Astrocyte (in vitro differentiated cells and primary cell): Measurements from ENCODE around the gene HOXB4.

Source experiments
- EZH2 ChIP-seq: IDR thresholded peaks from 2 replicates; pipeline ENCODE4 v1.6.1; 2012; ENCODE audit warnings: mild to moderate bottlenecking, low read length, inconsistent platforms; ENCODE audit not compliant: insufficient read depth
- TF ChIP-seq, protein P1 (sequence below): IDR thresholded peaks from 2 replicates; pipeline ENCODE4 v1.5.1; 2011; ENCODE audit warnings: low read depth, mild to moderate bottlenecking, inconsistent platforms, low read length, moderate library complexity; ENCODE audit not compliant: insufficient read depth

DNA sequence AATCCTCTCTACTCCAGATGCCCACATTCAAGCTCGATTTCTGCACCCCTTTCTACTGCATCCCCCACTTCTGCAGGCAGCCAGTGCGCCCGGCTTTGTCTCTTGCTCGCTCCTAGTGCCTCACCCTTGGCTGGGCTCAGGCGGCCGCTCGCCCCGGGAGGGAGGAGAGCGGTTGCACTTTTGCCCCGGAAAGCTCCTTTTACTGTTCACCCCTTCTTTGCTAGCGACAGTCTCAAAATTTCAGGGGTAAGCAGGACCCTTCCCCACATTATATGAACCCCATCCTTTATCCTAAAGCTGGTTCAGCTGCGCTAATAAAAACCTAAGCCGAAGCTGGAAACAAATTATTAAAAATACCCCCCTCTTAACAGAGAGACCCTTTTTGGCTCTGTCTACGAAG is 14.4 kb upstream of the HOXB4 start:
- TF ChIP-seq, protein P1, sequence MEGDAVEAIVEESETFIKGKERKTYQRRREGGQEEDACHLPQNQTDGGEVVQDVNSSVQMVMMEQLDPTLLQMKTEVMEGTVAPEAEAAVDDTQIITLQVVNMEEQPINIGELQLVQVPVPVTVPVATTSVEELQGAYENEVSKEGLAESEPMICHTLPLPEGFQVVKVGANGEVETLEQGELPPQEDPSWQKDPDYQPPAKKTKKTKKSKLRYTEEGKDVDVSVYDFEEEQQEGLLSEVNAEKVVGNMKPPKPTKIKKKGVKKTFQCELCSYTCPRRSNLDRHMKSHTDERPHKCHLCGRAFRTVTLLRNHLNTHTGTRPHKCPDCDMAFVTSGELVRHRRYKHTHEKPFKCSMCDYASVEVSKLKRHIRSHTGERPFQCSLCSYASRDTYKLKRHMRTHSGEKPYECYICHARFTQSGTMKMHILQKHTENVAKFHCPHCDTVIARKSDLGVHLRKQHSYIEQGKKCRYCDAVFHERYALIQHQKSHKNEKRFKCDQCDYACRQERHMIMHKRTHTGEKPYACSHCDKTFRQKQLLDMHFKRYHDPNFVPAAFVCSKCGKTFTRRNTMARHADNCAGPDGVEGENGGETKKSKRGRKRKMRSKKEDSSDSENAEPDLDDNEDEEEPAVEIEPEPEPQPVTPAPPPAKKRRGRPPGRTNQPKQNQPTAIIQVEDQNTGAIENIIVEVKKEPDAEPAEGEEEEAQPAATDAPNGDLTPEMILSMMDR, result no peak
- peak; percentile 12 for TF ChIP-seq EZH2
